Activated naive CD8-positive, alpha-beta T cell (primary cell): ENCODE data around the gene RRP15.
A peak's percentile ranks its signal among the peaks of the same experiment; 100 is the strongest.

Source experiments
- H3K27ac Mint-ChIP-seq: one replicate; pipeline ENCODE4 v1.8.0; 2021; ENCODE audit warnings: mixed read lengths
- H3K27me3 Mint-ChIP-seq: one replicate; pipeline ENCODE4 v1.8.0; 2021; ENCODE audit warnings: mixed read lengths
- H3K36me3 Mint-ChIP-seq: one replicate; pipeline ENCODE4 v1.8.0; 2021; ENCODE audit warnings: mixed read lengths
- H3K4me1 Mint-ChIP-seq: one replicate; pipeline ENCODE4 v1.8.0; 2021; ENCODE audit warnings: low read depth, mixed read lengths
- H3K4me3 Mint-ChIP-seq: one replicate; pipeline ENCODE4 v1.8.0; 2021; ENCODE audit warnings: mild to moderate bottlenecking, mixed read lengths
- H3K9me3 Mint-ChIP-seq: one replicate; pipeline ENCODE4 v1.8.0; 2021; ENCODE audit warnings: low read depth, mixed read lengths

The RRP15 gene

GRCh38 chr1:218284917-218285635 is at the start of gene RRP15:
TSS of gene RRP15 (plus strand) at chr1:218285293. CDS start at chr1:218285317, 24 bp downstream.
- Mint-ChIP-seq H3K27ac (peak within 1 kb of the TSS; percentile 99), H3K4me1 (peaks cover 37% of the 10 kb centered on the region), H3K36me3 (no peaks in the 10 kb centered on the region), H3K9me3 (no peaks in the 10 kb centered on the region), H3K4me3 (peak within 1 kb of the TSS; percentile 95), H3K27me3 (peaks cover 5% of the 10 kb centered on the region)

- no peaks in the 10 kb centered on the region for H3K36me3 Mint-ChIP-seq
- no peak overlapping the region for H3K4me3 Mint-ChIP-seq
- H3K27me3 Mint-ChIP-seq: peaks cover 4% of the 10 kb centered on the region
- H3K4me1 Mint-ChIP-seq: no peaks in the 10 kb centered on the region
- H3K9me3 Mint-ChIP-seq: no peaks in the 10 kb centered on the region
- no peak overlapping the region for H3K27ac Mint-ChIP-seq
Measured at GRCh38 chr1:218242171-218242570, 42.9 kb upstream of the RRP15 start.

GRCh38 chr1:218247339-218247738 is 37.8 kb upstream of the RRP15 start:
- Mint-ChIP-seq H3K27ac (no peak overlapping the region), H3K27me3 (peaks cover 23% of the 10 kb centered on the region)

GRCh38 chr1:218249338-218250140 is 35.6 kb upstream of the RRP15 start:
- Mint-ChIP-seq H3K4me3 (no peak overlapping the region), H3K36me3 (no peaks in the 10 kb centered on the region), H3K4me1 (no peaks in the 10 kb centered on the region), H3K9me3 (no peaks in the 10 kb centered on the region), H3K27ac (no peak overlapping the region), H3K27me3 (peaks cover 24% of the 10 kb centered on the region)

More at GRCh38 chr1:218247339-218247738, 37.8 kb upstream of the RRP15 start:
- no peaks in the 10 kb centered on the region for H3K4me1 Mint-ChIP-seq
- no peaks in the 10 kb centered on the region for H3K9me3 Mint-ChIP-seq
- H3K36me3 Mint-ChIP-seq: no peaks in the 10 kb centered on the region
- H3K4me3 Mint-ChIP-seq: no peak overlapping the region

GRCh38 chr1:218250492-218250891 is 34.6 kb upstream of the RRP15 start:
- peaks cover 23% of the 10 kb centered on the region for H3K27me3 Mint-ChIP-seq
- H3K9me3 Mint-ChIP-seq: no peaks in the 10 kb centered on the region
- H3K4me1 Mint-ChIP-seq: no peaks in the 10 kb centered on the region
- H3K4me3 Mint-ChIP-seq: no peak overlapping the region
- no peak overlapping the region for H3K27ac Mint-ChIP-seq
- no peaks in the 10 kb centered on the region for H3K36me3 Mint-ChIP-seq

GRCh38 chr1:218254296-218254946 is 30.7 kb upstream of the RRP15 start:
- Mint-ChIP-seq H3K4me3 (no peak overlapping the region), H3K27me3 (peaks cover 18% of the 10 kb centered on the region), H3K27ac (no peak overlapping the region), H3K9me3 (peaks cover 2% of the 10 kb centered on the region), H3K36me3 (no peaks in the 10 kb centered on the region), H3K4me1 (no peaks in the 10 kb centered on the region)

- H3K9me3 Mint-ChIP-seq: peaks cover 4% of the 10 kb centered on the region
- no peaks in the 10 kb centered on the region for H3K4me1 Mint-ChIP-seq
- no peak overlapping the region for H3K27ac Mint-ChIP-seq
- H3K4me3 Mint-ChIP-seq: no peak overlapping the region
- no peaks in the 10 kb centered on the region for H3K36me3 Mint-ChIP-seq
- H3K27me3 Mint-ChIP-seq: peaks cover 18% of the 10 kb centered on the region
Measured at GRCh38 chr1:218255090-218255489, 30.0 kb upstream of the RRP15 start.

- H3K9me3 Mint-ChIP-seq: peaks cover 4% of the 10 kb centered on the region
- H3K27me3 Mint-ChIP-seq: peaks cover 14% of the 10 kb centered on the region
- H3K36me3 Mint-ChIP-seq: no peaks in the 10 kb centered on the region
- H3K4me3 Mint-ChIP-seq: no peak overlapping the region
- no peaks in the 10 kb centered on the region for H3K4me1 Mint-ChIP-seq
- no peak overlapping the region for H3K27ac Mint-ChIP-seq
Measured at GRCh38 chr1:218257371-218257770, 27.7 kb upstream of the RRP15 start.

- Mint-ChIP-seq H3K9me3 (peaks cover 4% of the 10 kb centered on the region), H3K36me3 (no peaks in the 10 kb centered on the region), H3K4me1 (no peaks in the 10 kb centered on the region), H3K4me3 (no peak overlapping the region), H3K27me3 (peaks cover 20% of the 10 kb centered on the region), H3K27ac (no peak overlapping the region)
Measured at GRCh38 chr1:218257971-218258370, 27.1 kb upstream of the RRP15 start.

- no peak overlapping the region for H3K4me3 Mint-ChIP-seq
- no peaks in the 10 kb centered on the region for H3K4me1 Mint-ChIP-seq
- H3K27me3 Mint-ChIP-seq: peaks cover 18% of the 10 kb centered on the region
- H3K36me3 Mint-ChIP-seq: no peaks in the 10 kb centered on the region
- no peak overlapping the region for H3K27ac Mint-ChIP-seq
- H3K9me3 Mint-ChIP-seq: peaks cover 4% of the 10 kb centered on the region
Measured at GRCh38 chr1:218259339-218259738, 25.8 kb upstream of the RRP15 start.

- Mint-ChIP-seq H3K27me3 (peaks cover 20% of the 10 kb centered on the region), H3K36me3 (no peaks in the 10 kb centered on the region), H3K4me3 (no peak overlapping the region), H3K4me1 (no peaks in the 10 kb centered on the region), H3K27ac (no peak overlapping the region), H3K9me3 (peaks cover 4% of the 10 kb centered on the region)
Measured at GRCh38 chr1:218259800-218260199, 25.3 kb upstream of the RRP15 start.

GRCh38 chr1:218262259-218262658 is 22.8 kb upstream of the RRP15 start:
- H3K4me3 Mint-ChIP-seq: no peak overlapping the region
- peaks cover 18% of the 10 kb centered on the region for H3K27me3 Mint-ChIP-seq
- H3K9me3 Mint-ChIP-seq: peaks cover 4% of the 10 kb centered on the region
- H3K4me1 Mint-ChIP-seq: no peaks in the 10 kb centered on the region
- H3K36me3 Mint-ChIP-seq: no peaks in the 10 kb centered on the region
- H3K27ac Mint-ChIP-seq: no peak overlapping the region

- Mint-ChIP-seq H3K36me3 (no peaks in the 10 kb centered on the region), H3K9me3 (no peaks in the 10 kb centered on the region), H3K27ac (no peak overlapping the region), H3K27me3 (peaks cover 12% of the 10 kb centered on the region), H3K4me1 (no peaks in the 10 kb centered on the region), H3K4me3 (no peak overlapping the region)
Measured at GRCh38 chr1:218266356-218266755, 18.7 kb upstream of the RRP15 start.

GRCh38 chr1:218272366-218272765 is 12.7 kb upstream of the RRP15 start:
- Mint-ChIP-seq H3K9me3 (no peaks in the 10 kb centered on the region), H3K4me1 (no peaks in the 10 kb centered on the region), H3K36me3 (no peaks in the 10 kb centered on the region), H3K27me3 (peaks cover 6% of the 10 kb centered on the region), H3K4me3 (no peak overlapping the region), H3K27ac (no peak overlapping the region)
